Measurements from ENCODE around the gene RAD9A.

GRCh38 chr11:67349457-67349856 is 42.3 kb upstream of the RAD9A start:
- TF ChIP-seq CTCF (IDR thresholded peaks at IDR 0.05; ENCODE audit: insufficient read depth, low read depth, low read length) (no peak), EZH2 (IDR thresholded peaks at IDR 0.05; ENCODE audit: insufficient read depth, low read length) (no peak)

Measured in astrocyte (in vitro differentiated cells and primary cell).